HG03439 (cell line): Measurements from ENCODE around the gene TMEM271.

ENCODE experiments used
- ATAC-seq: cut with Tn5 transposase; IDR thresholded peaks from one replicate; pipeline ENCODE4 v1.9.1; 2021; ENCODE audit warnings: mild to moderate bottlenecking, moderate library complexity; ENCODE audit not compliant: unreplicated experiment

TMEM271 gene

GRCh38 chr4:581753-582361 is 5.8 kb upstream of the TMEM271 start:
- no peak for ATAC-seq

GRCh38 chr4:581181-581580 is 5.1 kb upstream of the TMEM271 start:
- ATAC-seq = no peak

DNA sequence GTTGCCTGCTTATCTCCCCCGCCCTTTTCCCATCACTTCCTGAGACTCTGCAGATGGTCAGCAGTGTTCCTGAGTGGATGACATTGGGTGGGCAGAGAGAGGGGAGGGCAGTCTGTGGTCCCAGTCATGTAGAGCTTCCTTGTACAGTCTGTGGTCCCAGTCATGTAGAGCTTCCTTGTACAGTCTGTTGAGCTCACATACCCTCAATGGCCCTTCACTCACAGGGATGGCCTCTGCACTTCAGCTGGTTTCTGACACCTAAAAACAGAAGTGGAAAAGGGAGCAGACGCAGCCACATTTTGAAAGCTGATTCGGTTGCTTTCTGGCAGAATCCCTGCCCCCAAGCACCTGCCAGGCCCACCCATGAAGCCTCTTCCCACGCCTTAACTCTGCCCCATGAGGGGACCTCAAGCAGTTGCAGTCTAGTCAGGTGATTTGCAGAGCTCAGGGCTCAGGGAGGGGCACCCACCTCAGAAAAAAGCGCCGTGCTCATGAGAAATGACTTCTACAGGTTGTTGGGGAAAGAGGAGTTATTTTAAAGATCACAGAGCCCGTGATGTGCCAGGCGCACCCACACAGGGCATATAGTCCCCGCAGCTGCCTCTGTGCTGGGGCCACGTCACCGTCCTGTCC is 3.6 kb upstream of the TMEM271 start:
- no peak for ATAC-seq

GRCh38 chr4:578451-579443 is 2.7 kb upstream of the TMEM271 start:
- no peak for ATAC-seq

DNA sequence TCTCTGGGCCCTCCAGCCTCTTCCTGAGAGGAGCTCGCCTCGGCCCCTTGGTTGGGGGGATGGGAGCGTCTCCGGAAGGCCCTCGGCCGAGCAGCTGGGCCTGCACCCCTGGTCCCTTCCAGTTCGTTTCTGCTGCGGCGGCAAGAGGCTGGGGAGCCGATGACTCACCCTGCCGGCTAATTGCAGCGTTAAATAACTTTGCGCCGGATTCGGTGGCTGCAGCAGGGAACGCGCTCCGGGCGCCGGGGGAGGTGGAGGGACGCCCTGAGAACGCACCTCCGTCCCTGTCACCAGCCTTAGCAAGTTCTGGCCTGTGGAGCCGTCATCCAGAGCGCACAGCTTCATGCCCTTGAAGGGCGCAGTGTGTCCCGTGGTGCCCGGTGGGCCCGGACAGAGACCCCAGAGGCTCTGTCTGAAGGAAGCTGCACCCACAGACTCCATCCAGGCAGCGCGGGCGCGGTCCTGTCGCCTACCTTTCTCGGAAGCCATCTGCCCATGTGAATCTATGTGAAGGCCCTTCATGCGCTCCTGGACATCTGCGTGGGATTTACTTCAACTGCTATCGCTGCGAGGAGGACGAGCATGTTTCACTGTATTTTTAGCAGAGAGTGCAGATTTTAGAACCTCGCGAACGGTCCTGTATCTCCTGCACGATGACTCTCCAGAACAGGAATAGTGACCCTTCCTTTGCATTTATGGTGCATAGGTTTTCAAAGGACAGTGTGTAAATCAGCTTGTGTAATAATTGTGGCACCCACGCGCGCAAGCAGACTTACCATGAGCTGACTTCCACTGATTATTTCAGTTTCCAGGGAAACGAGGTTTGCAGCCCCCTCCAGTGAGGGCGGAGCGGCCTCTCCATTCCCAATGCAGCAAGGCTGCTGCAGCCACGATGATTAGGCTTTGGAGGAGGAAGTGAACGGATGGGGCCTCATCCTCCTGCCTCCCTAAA is 1.7 kb upstream of the TMEM271 start:
- ATAC-seq = no peak

GRCh38 chr4:576991-577498 is 950 bp upstream of the TMEM271 start:
- ATAC-seq = no peak

- no peak for ATAC-seq
Measured at GRCh38 chr4:575281-576141, 584 bp downstream of the TMEM271 start.

- no peak for ATAC-seq
Measured at GRCh38 chr4:574346-575161, 1.5 kb downstream of the TMEM271 start.

DNA sequence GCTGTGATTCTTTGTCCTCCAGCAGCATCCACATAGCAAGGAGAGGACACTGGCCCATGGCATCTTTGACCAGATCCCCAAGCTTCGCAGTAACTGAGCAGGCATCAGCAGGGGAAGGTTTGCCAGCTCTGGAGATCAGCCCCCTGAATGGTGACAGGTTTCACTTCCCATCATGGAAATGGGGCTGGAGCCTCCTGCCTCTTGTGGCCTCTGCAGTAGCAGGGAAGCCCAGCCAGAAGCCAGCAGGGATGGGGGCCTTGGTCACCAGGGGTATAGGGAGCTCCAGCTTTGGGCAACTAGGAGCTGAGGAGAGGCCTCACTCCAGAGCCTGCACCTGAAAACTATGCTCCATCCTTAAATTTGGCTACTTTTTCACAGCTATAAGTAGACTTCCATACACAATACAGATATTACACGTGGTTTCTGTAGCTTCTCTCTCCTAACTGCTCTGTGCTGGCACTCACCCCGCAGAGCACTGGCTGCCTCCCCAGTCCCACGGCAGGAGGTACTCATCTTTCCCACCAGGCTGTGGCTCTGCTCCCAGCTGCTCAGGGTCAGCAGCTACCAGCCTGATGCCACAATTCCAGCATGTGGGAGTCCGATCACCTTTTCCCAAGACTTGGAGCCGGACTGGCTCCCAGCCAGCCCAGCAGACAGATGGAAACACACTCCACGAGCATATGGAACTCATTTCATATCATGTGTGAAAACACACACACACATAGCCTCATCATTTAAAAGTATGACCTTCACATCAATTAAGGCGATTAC is 2.8 kb downstream of the TMEM271 start:
- no peak for ATAC-seq

DNA sequence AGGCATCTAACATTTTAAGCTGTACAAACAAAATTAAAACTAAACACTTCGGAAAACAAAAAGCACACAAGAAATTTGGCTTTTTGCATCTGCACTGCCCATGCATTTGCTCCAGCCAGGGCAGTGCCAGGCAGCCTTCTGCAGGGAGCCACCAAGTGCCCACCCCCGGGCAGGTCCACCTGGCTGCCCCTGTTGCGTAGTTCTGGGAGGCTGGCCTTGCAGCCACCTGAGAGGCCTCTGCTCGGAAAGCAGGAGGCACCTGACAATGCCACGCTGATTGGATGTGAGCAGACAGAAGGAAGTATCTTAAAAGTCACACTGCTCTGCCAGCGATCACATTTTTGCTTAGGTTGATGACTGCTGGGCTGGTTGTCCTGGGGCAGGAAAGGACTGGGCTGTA is 3.5 kb downstream of the TMEM271 start:
- ATAC-seq = no peak

GRCh38 chr4:571838-572572 is 4.1 kb downstream of the TMEM271 start:
- no peak for ATAC-seq

DNA sequence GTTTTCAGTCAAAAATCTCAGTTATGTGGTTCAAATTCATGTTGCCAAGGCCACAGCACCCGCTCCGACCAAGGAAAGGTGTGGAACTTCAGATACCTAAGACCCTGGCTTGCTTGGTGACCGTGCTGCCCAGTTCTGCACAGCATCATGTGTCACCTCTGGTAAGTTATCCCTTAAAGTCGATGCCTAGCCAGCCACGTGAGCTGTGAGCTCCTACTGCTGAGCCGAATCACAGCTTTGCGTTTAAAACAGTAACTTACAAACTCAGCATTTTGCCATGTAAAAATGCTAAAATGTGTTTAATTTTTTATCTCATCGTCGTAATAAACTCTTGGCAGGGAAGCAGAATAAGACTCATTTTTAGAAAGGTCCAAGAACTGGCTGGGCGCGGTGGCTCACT is 5.3 kb downstream of the TMEM271 start:
- ATAC-seq = no peak

DNA sequence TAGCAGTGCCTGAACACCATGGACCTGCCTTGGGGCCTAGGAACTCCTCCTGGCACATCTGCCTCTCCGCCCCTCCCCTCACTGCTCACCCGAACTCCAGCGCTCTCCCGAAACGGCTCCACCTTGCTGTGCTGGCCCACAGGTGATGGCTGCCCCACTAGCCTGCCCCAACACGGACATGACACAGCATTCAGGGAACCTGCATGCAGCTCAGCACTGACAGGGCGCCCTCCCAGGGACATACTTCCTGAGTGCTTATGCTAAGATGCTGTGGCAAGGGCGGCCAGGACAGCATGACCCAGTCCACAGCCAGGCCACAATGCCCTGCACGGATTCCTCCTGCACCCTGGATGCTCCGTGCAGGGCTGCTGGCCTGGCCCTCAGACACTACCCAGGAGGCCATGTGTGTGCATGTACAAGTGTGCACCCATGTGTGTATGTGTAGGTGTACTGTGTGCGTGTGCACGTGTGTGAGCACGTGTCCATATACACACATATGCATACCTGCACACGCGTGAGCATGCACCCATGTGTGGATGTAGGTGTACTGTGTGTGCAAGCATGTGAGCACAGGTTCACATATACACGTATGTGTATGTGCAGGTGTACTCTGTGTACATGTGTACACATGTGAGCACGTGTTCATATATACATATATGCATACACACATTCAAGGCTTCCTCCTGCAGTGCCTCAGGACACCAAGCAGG is 6.0 kb downstream of the TMEM271 start:
- no peak for ATAC-seq

DNA sequence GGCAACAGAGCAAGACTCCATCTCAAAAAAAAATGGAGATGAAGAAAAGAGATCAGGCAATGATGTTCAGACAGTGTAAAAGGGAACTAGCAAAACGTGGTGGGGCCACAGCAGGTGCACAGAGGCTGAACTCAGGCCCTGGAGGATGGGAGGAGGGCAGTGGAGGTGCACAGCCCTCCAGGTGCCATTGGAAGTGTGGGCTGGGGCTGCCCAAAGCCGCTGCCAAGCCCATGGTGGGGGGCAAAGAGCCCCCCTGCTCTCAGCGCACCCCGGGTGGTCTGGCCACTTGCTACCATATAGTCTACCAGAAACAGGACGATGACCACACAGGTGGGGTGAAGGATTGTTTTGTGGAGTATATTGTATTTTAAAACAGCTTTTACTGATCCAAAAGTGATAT is 7.1 kb downstream of the TMEM271 start:
- ATAC-seq = no peak

GRCh38 chr4:568351-568652 is 7.8 kb downstream of the TMEM271 start:
- no peak for ATAC-seq

DNA sequence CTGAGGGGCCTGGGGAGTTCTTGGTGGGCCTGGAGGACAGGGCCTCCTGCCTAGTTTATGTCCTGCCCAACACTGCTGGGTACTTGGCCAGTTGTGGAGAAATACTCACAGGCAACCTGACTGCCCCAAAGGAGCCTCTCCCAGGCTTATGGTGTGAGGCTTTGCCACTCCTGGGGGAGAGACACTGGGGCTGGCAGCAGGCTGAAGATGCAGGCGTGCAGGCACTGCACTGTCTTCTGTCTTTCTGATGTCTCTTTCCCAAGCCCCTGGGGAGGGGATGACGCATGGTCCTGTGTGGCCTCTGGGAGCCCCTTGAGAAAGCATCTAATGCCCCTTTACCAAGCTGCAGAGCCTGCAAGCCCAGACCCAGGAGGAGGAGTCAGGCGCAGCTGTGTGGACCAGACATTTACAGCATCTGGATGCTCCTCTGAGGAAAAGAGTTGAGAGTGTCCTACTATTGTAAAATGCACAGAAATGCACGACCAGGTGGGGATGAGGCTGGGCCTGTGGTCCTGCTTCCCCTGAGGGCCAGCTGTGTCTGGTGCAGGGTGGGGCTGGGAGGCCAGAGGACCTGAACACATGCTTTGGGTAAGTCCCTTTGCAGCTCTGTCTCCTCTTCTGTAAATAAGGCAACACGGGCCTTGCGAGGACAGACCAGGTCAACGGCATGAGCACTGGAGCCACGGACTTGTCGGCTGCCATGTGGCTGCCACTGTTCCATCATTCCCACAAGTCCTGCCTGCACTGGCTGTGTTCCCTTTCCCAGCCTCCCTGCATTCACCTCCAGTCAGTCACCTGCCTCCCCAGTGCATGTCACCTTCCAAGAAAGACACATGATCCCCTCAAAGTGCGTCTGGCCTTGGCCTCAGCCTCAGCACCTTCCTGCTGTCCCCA is 8.4 kb downstream of the TMEM271 start:
- ATAC-seq = no peak
